ENCODE measurements around the gene SPR.
A peak's percentile ranks its signal among the peaks of the same experiment; 100 is the strongest.

Gene SPR

DNA sequence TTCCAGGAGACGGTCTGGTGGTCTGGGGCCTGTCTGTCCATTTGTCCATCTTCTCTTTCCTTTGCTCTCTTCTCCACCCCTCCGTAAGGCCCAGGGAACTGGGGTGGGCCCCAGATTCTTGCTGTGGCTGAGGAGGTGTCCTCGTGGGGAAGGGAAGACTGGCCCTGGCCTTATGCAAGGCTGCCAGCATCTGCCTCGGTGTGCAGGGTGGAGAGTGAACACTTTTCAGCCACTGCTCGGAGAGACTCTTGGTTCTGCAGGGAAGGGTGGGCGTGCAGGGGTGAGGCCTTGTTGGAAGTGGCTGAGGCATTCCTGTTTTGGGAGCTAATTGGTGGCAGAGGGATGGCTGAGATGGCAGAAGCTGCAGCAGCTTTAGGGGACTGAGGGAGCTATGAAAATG lies 53.2 kb downstream of the SPR start:
- Histone ChIP-seq H2AFZ (ENCODE audit: low read depth, low read length) (no peak overlapping the region), H3K18ac (ENCODE audit: low read depth in 1 of 2, low read length in 2 of 2) (peak overlapping the region in 1 of 2 experiments; percentile 26), H4K8ac (ENCODE audit: low read length) (no peak overlapping the region), H2BK15ac (ENCODE audit: low read depth, poor library complexity, severe bottlenecking) (peak overlapping the region; percentile 50), H3K79me1 (replicated peaks; ENCODE audit: low read length, poor library complexity, severe bottlenecking) (no peaks in the 10 kb centered on the region), H3K4me1 (ENCODE audit: control insufficient read depth, insufficient read depth, low read depth, low read length) (peaks cover 27% of the 10 kb centered on the region), H3K36me3 (ENCODE audit: control insufficient read depth in 1 of 2, insufficient read depth in 2 of 2, low read depth in 1 of 2, low read length in 2 of 2) (peaks cover 0 to 29% of the 10 kb centered on the region in 2 experiments), H3K14ac (ENCODE audit: low read length in 2 of 2) (peak overlapping the region in 1 of 2 experiments; percentile 44), H3K9ac (ENCODE audit: low read length) (no peak overlapping the region), H2BK5ac (ENCODE audit: low read depth, low read length, poor library complexity, severe bottlenecking) (peak overlapping the region; percentile 51), H2AK5ac (ENCODE audit: low read length, severe bottlenecking) (peak overlapping the region; percentile 65), H3K4ac (ENCODE audit: low read depth in 1 of 2, low read length in 2 of 2) (no peak overlapping the region), H4K91ac (ENCODE audit: low read length) (no peak overlapping the region), H3K9me3 (ENCODE audit: control insufficient read depth, low read length) (no peaks in the 10 kb centered on the region), H3K27ac (ENCODE audit: low read length, poor library complexity, severe bottlenecking) (peak overlapping the region; percentile 63), H3K23ac (ENCODE audit: low read length in 2 of 2) (no peak overlapping the region), H3K27me3 (ENCODE audit: control insufficient read depth in 1 of 2, insufficient read depth in 1 of 2, low read length in 2 of 2) (peaks cover 6 to 26% of the 10 kb centered on the region in 2 experiments), H3K4me2 (ENCODE audit: low read length, poor library complexity, severe bottlenecking) (peak overlapping the region; percentile 7), H2BK120ac (ENCODE audit: low read depth, low read length) (no peak overlapping the region), H2BK12ac (ENCODE audit: low read length in 2 of 2) (no peak overlapping the region), H3K4me3 (ENCODE audit: insufficient read depth in 1 of 2, low read depth in 1 of 2, low read length in 2 of 2) (no peak overlapping the region)
- WGBS, result 76% methylated on average over 6 of the region's 6 CpGs
- DNase-seq, result no peak

DNA sequence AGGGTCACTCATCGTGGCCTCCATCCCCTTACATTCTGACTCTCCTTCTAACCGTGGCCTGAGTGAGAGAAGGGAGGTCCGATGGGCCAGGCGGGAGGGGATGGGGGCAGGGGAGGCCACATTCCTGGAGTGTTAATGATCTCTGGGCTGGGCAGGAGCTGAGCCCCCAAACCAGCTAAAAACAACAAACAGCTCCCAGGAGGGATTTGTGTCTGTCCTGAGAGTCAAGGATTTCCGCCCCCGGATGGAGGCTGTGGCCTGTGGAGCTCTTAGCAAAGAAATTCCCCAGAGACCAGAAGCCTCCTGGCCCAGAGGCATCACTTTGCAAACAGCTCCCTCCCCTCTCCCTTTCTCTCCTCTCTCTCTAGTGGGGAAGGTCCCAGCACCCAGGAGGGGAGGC lies 53.6 kb downstream of the SPR start:
- no peaks in the 10 kb centered on the region for H3K79me1 ChIP-seq (replicated peaks; ENCODE audit: low read length, poor library complexity, severe bottlenecking)
- no peak overlapping the region for H3K23ac ChIP-seq (ENCODE audit: low read length in 2 of 2)
- H2AK5ac ChIP-seq (ENCODE audit: low read length, severe bottlenecking), result peak overlapping the region; percentile 23
- no peak overlapping the region for H3K4ac ChIP-seq (ENCODE audit: low read depth in 1 of 2, low read length in 2 of 2)
- H3K27me3 ChIP-seq (ENCODE audit: control insufficient read depth in 1 of 2, insufficient read depth in 1 of 2, low read length in 2 of 2), result peaks cover 6 to 22% of the 10 kb centered on the region in 2 experiments
- peak overlapping the region; percentile 50 for H2BK15ac ChIP-seq (ENCODE audit: low read depth, poor library complexity, severe bottlenecking)
- H3K9me3 ChIP-seq (ENCODE audit: control insufficient read depth, low read length), result no peaks in the 10 kb centered on the region
- 12% methylated on average over 2 of the region's 6 CpGs for WGBS
- DNase-seq, result peak; percentile 36
- H3K18ac ChIP-seq (ENCODE audit: low read depth in 1 of 2, low read length in 2 of 2), result peak overlapping the region in 1 of 2 experiments; percentile 26
- peak overlapping the region; percentile 7 for H3K4me2 ChIP-seq (ENCODE audit: low read length, poor library complexity, severe bottlenecking)
- H2BK120ac ChIP-seq (ENCODE audit: low read depth, low read length), result no peak overlapping the region
- no peak overlapping the region for H2AFZ ChIP-seq (ENCODE audit: low read depth, low read length)
- no peak overlapping the region for H4K8ac ChIP-seq (ENCODE audit: low read length)
- H4K91ac ChIP-seq (ENCODE audit: low read length), result no peak overlapping the region
- peak overlapping the region; percentile 75 for H3K27ac ChIP-seq (ENCODE audit: low read length, poor library complexity, severe bottlenecking)
- no peak overlapping the region for H2BK12ac ChIP-seq (ENCODE audit: low read length in 2 of 2)
- H3K9ac ChIP-seq (ENCODE audit: low read length), result no peak overlapping the region
- H3K14ac ChIP-seq (ENCODE audit: low read length in 2 of 2), result peak overlapping the region in 1 of 2 experiments; percentile 44
- no peak overlapping the region for H2BK5ac ChIP-seq (ENCODE audit: low read depth, low read length, poor library complexity, severe bottlenecking)
- no peak overlapping the region for H3K4me3 ChIP-seq (ENCODE audit: insufficient read depth in 1 of 2, low read depth in 1 of 2, low read length in 2 of 2)
- peaks cover 27% of the 10 kb centered on the region for H3K4me1 ChIP-seq (ENCODE audit: control insufficient read depth, insufficient read depth, low read depth, low read length)
- peaks cover 0 to 29% of the 10 kb centered on the region in 2 experiments for H3K36me3 ChIP-seq (ENCODE audit: control insufficient read depth in 1 of 2, insufficient read depth in 2 of 2, low read depth in 1 of 2, low read length in 2 of 2)
